AG04449 (cell line): ENCODE results near the gene SCD5.
"Not testable (repeated sequence)": the region's sequence is repeated elsewhere in the genome, so short reads cannot be mapped to it uniquely, and the experiment has no call there.

Experiments used
- CTCF ChIA-PET: fragments of 350-600 bp; formaldehyde crosslinking; extraction: SDS; loops from one replicate; lab custom pipeline; 2021; ENCODE audit warnings: antibody characterized with exemption; lab: Yijun Ruan, JAX
- POLR2A ChIA-PET: fragments of 400-600, 350-600 bp; formaldehyde crosslinking; extraction: SDS; loops from one replicate; lab custom pipeline; 2020; ENCODE audit warnings: antibody characterized with exemption, inconsistent platforms; lab: Yijun Ruan, JAX
- DNase-seq: peaks from one replicate; pipeline ENCODE4 v3.0.0-alpha.2; 2010; ENCODE audit warnings: low read depth, low spot score
- H3K4me3 ChIP-seq: 2 replicates; pipeline ENCODE4 v1.5.1; 2011; ENCODE audit warnings: low read depth, mild to moderate bottlenecking, control low read depth, low read length
- TF ChIP-seq, protein P1 (sequence below): IDR thresholded peaks from one replicate; pipeline ENCODE4 v1.5.1; 2011; ENCODE audit warnings: mild to moderate bottlenecking, moderate library complexity, low read length, control low read depth, inconsistent platforms; ENCODE audit not compliant: insufficient read depth; ENCODE audit errors: missing control alignments

The SCD5 gene

DNA sequence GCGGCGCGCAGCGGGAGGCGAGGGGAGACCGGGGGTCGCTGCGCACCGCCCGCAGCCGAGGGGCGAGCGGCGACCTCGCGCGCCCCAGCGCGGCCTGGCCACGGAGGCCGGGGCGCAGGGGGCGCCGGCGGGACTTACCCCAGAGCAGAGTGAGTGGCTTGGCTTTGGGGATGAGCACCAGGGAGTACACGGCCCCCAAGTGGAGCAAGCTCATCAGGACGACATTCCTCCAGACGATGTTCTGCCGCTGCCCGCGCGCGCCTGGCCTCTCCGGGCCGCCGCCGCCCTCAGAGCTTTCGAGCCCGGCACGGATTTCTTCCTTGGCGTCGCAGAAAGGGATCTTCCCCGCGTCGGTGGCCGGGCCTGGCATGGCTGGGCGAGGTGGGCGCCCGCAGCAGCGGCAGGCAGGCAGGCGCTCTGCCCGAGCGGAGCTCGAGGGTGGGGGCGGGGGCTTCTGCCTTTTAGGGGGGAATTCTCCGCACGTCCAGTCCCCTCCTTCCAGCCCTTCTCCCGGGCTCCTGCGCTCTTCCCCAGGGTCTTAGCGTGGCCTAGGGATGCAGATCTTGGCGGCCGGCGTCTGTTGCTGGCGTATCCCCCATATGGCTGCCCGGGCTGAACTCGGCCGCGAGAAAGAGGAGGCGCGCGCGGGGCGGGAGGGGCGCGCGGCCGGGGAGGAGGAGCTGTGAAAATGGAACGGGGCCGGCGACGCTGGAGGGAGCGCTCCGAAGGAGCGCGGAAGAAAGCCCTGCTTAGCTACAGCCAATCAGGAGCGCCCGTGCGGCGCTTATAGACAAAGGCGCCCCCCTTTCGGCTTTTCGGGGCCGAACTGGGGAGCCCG lies at the start of gene SCD5:
Gene SCD5 (minus strand): TSS at position 629 of the 838 bp plus-strand sequence. CDS start 259 bp downstream, at position 370.
- POLR2A ChIA-PET: interaction anchor here (0.5 to 3.5 kb wide), 7 partner anchors 9 to 531 kb away, joined by 3 to 21 read pairs (median 5); no protein-coding TSS in a partner anchor
- peak within 1 kb of the TSS; percentile 81 for H3K4me3 ChIP-seq
- peak; percentile 34 for DNase-seq
- CTCF ChIA-PET: interaction anchor here (0.7 to 4.3 kb wide), 14 partner anchors 9 to 369 kb away, joined by 3 to 26 read pairs (median 6); no protein-coding TSS in a partner anchor
- TF ChIP-seq, protein P1, sequence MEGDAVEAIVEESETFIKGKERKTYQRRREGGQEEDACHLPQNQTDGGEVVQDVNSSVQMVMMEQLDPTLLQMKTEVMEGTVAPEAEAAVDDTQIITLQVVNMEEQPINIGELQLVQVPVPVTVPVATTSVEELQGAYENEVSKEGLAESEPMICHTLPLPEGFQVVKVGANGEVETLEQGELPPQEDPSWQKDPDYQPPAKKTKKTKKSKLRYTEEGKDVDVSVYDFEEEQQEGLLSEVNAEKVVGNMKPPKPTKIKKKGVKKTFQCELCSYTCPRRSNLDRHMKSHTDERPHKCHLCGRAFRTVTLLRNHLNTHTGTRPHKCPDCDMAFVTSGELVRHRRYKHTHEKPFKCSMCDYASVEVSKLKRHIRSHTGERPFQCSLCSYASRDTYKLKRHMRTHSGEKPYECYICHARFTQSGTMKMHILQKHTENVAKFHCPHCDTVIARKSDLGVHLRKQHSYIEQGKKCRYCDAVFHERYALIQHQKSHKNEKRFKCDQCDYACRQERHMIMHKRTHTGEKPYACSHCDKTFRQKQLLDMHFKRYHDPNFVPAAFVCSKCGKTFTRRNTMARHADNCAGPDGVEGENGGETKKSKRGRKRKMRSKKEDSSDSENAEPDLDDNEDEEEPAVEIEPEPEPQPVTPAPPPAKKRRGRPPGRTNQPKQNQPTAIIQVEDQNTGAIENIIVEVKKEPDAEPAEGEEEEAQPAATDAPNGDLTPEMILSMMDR: no peak

DNA sequence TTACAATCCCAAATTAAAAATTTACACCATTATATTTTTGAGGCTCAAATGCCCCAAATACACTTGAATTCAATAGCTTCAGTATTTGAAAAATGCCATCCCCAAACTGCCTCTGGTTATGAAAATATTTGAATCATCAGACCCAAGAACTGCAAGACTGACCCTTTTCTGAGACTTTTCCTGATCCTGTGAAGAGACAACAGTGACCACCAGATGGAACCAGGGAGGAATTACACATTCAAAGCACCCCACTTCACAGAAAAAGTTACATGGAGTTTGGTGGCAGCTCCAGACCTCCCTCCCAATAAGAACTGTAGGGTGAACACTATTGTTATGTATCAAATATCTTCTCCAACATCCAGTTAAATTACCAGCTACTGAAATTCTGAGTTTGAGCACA lies 44.0 kb upstream of the SCD5 start:
- no peak for DNase-seq
- POLR2A ChIA-PET: interaction anchor here (0.5 to 0.6 kb wide), 2 partner anchors 15 to 25 kb away, joined by 3 read pairs; no protein-coding TSS in a partner anchor
- CTCF ChIA-PET: interaction anchor here (0.6 to 5.2 kb wide), 10 partner anchors 8 to 438 kb away, joined by 3 to 45 read pairs (median 4); no protein-coding TSS in a partner anchor
- H3K4me3 ChIP-seq: no peak overlapping the region
- TF ChIP-seq, protein P1: peak; percentile 32

DNA sequence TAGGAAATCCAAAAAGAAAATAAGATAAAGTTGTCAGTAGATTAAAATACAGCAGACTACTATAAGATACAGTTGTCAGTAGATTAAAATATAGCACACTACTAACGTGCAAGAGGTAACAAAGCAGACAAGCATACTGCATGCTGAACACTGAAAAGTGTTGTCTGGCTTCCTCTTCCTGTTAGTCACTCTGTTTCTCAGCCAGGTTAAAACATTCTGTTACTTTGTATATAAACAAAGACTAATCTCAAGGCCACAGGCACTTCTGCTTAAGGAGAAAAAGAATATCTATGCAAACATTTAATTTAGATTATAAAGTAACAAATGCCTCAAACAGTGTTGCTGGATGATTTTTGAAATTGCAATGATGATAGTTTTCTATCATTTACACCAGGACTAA lies 41.0 kb upstream of the SCD5 start:
- no peak overlapping the region for H3K4me3 ChIP-seq
- no peak for DNase-seq
- TF ChIP-seq, protein P1: no peak
- ChIA-PET POLR2A (no interaction called here), CTCF (interaction anchor here (1.1 to 5.2 kb wide), 2 partner anchors 13 kb away, joined by 3 to 45 read pairs; no protein-coding TSS in a partner anchor)

DNA sequence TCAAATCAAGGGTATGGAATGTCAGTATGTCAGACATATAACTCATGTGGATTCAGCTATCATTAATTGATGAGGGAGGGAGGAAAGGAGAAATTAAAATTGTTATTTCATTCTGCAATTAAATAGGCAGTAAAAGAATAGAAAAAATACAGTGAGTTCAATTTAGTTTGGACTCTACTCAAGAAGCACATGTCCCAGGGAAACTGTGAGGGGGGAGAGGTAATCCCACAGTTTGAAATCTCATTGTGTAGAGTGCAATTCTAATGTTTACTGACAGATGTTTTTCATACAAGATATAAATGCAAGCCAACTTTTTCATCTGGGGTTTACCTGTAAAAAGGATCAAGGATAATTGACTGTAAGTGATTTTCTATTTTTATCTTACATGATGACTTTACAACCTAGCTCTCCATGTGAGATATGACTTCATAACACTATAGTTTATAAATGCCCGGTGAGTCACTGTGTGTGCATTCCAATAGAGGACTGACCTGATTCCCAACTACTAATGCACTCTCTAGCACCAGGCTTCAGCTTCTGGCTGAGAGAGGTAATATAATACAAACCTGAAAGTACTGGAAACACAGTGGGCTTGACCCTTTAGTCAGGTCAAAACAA lies 35.2 kb upstream of the SCD5 start:
- ChIA-PET POLR2A (interaction anchor here (0.5 kb wide), 1 partner anchor 56 kb away, joined by 3 read pairs; no protein-coding TSS in a partner anchor), CTCF (interaction anchor here (0.9 to 1.4 kb wide), 5 partner anchors 9 to 371 kb away, joined by 3 to 7 read pairs (median 3); no protein-coding TSS in a partner anchor)
- DNase-seq: peak; percentile 72
- TF ChIP-seq, protein P1: no peak
- H3K4me3 ChIP-seq: no peak overlapping the region

DNA sequence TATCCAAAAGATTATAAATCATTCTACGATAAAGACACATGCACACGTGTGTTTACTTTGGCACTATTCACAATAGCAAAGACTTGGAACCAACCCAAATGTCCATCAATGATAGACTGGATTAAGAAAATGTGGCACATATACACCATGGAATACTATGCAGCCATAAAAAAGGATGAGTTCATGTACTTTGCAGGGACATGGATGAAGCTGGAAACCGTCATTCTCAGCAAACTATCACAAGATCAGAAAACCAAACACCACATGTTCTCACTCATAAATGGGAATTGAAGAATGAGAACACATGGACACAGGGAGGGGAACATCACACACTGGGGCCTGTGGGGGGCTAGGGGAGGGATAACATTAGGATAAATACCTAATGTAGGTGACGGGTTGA lies 34.5 kb upstream of the SCD5 start:
- DNase-seq, CTCF ChIA-PET, H3K4me3 ChIP-seq: not testable (repeated sequence)
- POLR2A ChIA-PET: interaction anchor here (0.5 kb wide), 1 partner anchor 57 kb away, joined by 3 read pairs; no protein-coding TSS in a partner anchor

DNA sequence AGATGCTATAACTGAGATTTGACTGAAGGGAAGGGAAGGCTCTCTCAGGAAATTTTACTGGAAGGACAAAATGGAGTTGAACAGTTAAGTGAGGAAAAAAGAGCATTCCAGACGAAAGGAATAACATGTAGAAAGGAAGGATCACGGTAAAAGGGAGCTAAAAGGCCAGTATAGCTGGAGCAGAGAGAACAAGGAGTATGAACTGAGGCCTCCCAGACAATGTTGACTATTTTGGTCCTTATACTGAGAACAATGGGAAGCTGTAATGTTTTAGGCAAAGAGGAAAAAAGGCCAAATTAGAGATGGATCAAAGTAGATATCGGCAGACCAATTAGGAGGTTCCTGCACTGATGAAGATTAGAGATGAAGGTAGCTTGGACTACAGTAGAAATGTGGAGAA lies 26.8 kb upstream of the SCD5 start:
- TF ChIP-seq, protein P1: no peak
- ChIA-PET POLR2A (no interaction called here), CTCF (interaction anchor here (0.8 to 1.8 kb wide), 3 partner anchors 25 to 363 kb away, joined by 3 to 4 read pairs (median 4); no protein-coding TSS in a partner anchor)
- DNase-seq: no peak
- no peak overlapping the region for H3K4me3 ChIP-seq
